Duodenal mucosa (tissue), 2 donors: ENCODE results near the gene CELA1.

Experiments
- H3K27ac ChIP-seq: one replicate; pipeline ENCODE4 v1.7.0; 2013; ENCODE audit warnings: low read depth, low read length
- H3K27me3 ChIP-seq, 2 donors: one replicate each; pipeline ENCODE4 v1.7.0; 2013; ENCODE audit warnings: low read length in 2 of 2, control low read depth in 1 of 2; ENCODE audit not compliant: insufficient read depth in 2 of 2, control insufficient read depth in 1 of 2
- H3K36me3 ChIP-seq, 2 donors: one replicate each; pipeline ENCODE4 v1.7.0; 2013; ENCODE audit warnings: low read length in 2 of 2, control low read depth in 1 of 2; ENCODE audit not compliant: insufficient read depth in 2 of 2, control insufficient read depth in 1 of 2
- H3K4me1 ChIP-seq, 2 donors: one replicate each; pipeline ENCODE4 v1.7.0; 2013; ENCODE audit warnings: low read length in 2 of 2, control low read depth in 1 of 2; ENCODE audit not compliant: insufficient read depth in 2 of 2, control insufficient read depth in 1 of 2
- H3K4me3 ChIP-seq, 2 donors: one replicate each; pipeline ENCODE4 v1.7.0; 2013; ENCODE audit warnings: low read length in 2 of 2, low read depth in 1 of 2
- H3K9ac ChIP-seq, 2 donors: one replicate each; pipeline ENCODE4 v1.7.0; 2013; ENCODE audit warnings: low read length in 2 of 2, low read depth in 1 of 2
- H3K9me3 ChIP-seq, 2 donors: one replicate each; pipeline ENCODE4 v1.7.0; 2013; ENCODE audit warnings: low read length in 2 of 2, control low read depth in 1 of 2; ENCODE audit not compliant: control insufficient read depth in 1 of 2

Gene CELA1

GRCh38 chr12:51374856-51375255, 28.4 kb upstream of the CELA1 start:
- Histone ChIP-seq H3K27me3 (no peaks in the 10 kb centered on the region), H3K27ac (no peak overlapping the region), H3K36me3 (peaks cover 19 to 40% of the 10 kb centered on the region in 2 donors), H3K9me3 (no peaks in the 10 kb centered on the region), H3K9ac (no peak overlapping the region), H3K4me1 (peaks cover 8 to 9% of the 10 kb centered on the region in 2 donors), H3K4me3 (no peak overlapping the region)

DNA sequence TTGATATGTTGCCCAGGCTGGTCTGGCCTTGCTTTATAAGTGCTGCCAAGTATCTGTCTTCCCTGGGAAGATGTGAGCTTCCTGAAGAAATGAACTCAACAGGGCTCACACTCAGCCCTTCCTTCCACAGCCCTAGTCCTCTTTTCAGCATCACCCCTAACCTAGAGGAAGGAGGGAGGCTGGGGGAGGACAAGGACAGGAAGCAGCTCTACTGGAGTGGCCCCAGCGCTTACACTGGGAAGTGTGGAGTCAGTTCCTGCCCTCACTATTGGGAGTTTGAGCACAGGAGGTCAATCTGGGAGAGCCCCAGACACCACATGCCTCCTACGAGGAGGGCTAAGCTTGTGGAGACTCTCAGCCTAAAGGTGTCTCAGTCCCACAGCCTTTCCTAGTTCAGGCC, 27.9 kb upstream of the CELA1 start:
- H3K4me1 ChIP-seq = peaks cover 13% of the 10 kb centered on the region in 2 donors
- H3K4me3 ChIP-seq = no peak overlapping the region
- H3K9me3 ChIP-seq = no peaks in the 10 kb centered on the region
- no peak overlapping the region for H3K27ac ChIP-seq
- no peaks in the 10 kb centered on the region for H3K27me3 ChIP-seq
- H3K36me3 ChIP-seq = peaks cover 14 to 35% of the 10 kb centered on the region in 2 donors
- no peak overlapping the region for H3K9ac ChIP-seq

GRCh38 chr12:51373187-51373586, 26.7 kb upstream of the CELA1 start:
- Histone ChIP-seq H3K4me1 (peaks cover 22% of the 10 kb centered on the region in 2 donors), H3K36me3 (peaks cover 8 to 28% of the 10 kb centered on the region in 2 donors), H3K27me3 (no peaks in the 10 kb centered on the region), H3K27ac (no peak overlapping the region), H3K4me3 (no peak overlapping the region), H3K9me3 (no peaks in the 10 kb centered on the region), H3K9ac (no peak overlapping the region)

- Histone ChIP-seq H3K27me3 (no peaks in the 10 kb centered on the region), H3K4me3 (no peak overlapping the region), H3K4me1 (peaks cover 22% of the 10 kb centered on the region in 2 donors), H3K9me3 (no peaks in the 10 kb centered on the region), H3K27ac (no peak overlapping the region), H3K9ac (no peak overlapping the region), H3K36me3 (peaks cover 8 to 23% of the 10 kb centered on the region in 2 donors)
Measured at GRCh38 chr12:51372021-51372420, 25.5 kb upstream of the CELA1 start.

- H3K27ac ChIP-seq = no peak overlapping the region
- peaks cover 8 to 17% of the 10 kb centered on the region in 2 donors for H3K36me3 ChIP-seq
- H3K4me3 ChIP-seq = no peak overlapping the region
- peaks cover 22% of the 10 kb centered on the region in 2 donors for H3K4me1 ChIP-seq
- no peaks in the 10 kb centered on the region for H3K27me3 ChIP-seq
- H3K9me3 ChIP-seq = no peaks in the 10 kb centered on the region
- no peak overlapping the region for H3K9ac ChIP-seq
Measured at GRCh38 chr12:51371295-51371953, 24.9 kb upstream of the CELA1 start.

- Histone ChIP-seq H3K36me3 (peaks cover 8 to 17% of the 10 kb centered on the region in 2 donors), H3K9ac (no peak overlapping the region), H3K27ac (no peak overlapping the region)
Measured at GRCh38 chr12:51370667-51371066, 24.2 kb upstream of the CELA1 start.

DNA sequence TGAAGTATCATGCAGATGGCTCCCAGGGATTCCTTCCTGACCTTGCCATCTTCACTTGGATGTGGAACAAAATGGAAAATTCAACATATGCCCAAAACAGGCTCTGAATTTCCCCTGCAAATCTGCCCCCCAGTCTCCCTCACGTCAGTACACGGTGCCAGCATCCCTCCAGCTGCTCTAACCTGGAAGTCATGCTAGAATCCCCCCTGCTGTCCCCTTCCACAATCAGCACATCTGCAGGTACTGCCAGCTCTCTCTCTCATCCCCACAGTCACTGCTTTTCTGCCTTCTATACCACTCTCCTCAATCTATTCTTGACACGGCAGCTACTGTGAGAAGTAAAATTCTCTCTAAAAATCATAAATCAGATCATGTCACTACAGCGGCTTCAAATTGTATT, 23.1 kb upstream of the CELA1 start:
- H3K36me3 ChIP-seq = peaks cover 6 to 14% of the 10 kb centered on the region in 2 donors
- H3K4me3 ChIP-seq = peak overlapping the region in 1 of 2 donors; percentile 45
- peaks cover 22% of the 10 kb centered on the region in 2 donors for H3K4me1 ChIP-seq
- no peak overlapping the region for H3K9ac ChIP-seq
- H3K27me3 ChIP-seq = no peaks in the 10 kb centered on the region
- H3K9me3 ChIP-seq = no peaks in the 10 kb centered on the region
- no peak overlapping the region for H3K27ac ChIP-seq

More at GRCh38 chr12:51370667-51371066, 24.2 kb upstream of the CELA1 start:
- H3K4me3 ChIP-seq = no peak overlapping the region
- H3K9me3 ChIP-seq = no peaks in the 10 kb centered on the region
- peaks cover 22% of the 10 kb centered on the region in 2 donors for H3K4me1 ChIP-seq
- H3K27me3 ChIP-seq = no peaks in the 10 kb centered on the region

DNA sequence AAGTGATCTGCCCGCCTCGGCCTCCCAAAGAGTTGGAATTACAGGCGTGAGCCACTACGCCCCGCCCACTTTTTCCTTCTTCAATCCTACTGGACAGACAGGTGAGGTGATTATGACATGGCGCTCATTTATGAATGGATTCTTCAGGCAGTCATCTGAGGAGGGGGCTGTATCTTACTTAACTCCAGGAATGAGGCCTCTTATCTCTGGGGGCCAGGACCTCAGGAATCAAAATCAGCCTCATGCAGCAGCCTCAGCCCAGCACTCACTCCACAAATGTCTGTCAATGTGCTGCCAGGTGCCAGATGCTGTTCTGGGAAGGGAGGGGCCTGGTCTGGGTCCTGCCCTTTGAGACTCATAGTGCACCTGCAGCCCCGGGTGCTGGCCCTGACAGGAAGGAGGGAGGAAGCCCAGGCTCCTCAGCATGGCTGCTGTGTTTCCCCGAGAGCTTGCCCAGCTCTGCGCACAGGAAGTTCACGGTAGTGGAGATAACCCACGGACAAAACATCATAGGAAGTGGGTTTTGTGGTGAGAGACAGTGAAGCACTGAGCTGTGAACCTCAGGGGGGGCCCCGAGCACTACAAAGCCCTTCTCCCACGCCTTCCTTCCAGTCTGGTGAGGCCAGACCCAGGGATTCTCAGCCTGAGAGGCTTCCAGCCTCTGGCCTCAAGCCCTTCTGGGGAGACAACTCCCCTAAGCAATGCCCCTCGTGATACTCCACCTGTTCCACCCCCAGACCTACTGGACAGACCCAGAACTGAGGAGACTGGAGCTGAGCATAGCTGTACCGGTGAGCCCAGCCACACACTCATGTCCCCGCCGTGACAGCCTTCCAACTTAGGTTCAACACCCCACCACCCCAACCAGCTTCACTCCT, 22.4 kb upstream of the CELA1 start:
- Histone ChIP-seq H3K4me3 (peak overlapping the region; percentile 35 to 45), H3K9ac (peak overlapping the region in 1 of 2 donors; percentile 21), H3K4me1 (peaks cover 28 to 29% of the 10 kb centered on the region in 2 donors), H3K27ac (peak overlapping the region; percentile 11), H3K36me3 (peaks cover 2 to 13% of the 10 kb centered on the region in 2 donors), H3K9me3 (no peaks in the 10 kb centered on the region), H3K27me3 (no peaks in the 10 kb centered on the region)

GRCh38 chr12:51365276-51365675, 18.8 kb upstream of the CELA1 start:
- no peak overlapping the region for H3K9ac ChIP-seq
- H3K4me3 ChIP-seq = no peak overlapping the region
- H3K27ac ChIP-seq = no peak overlapping the region
- no peaks in the 10 kb centered on the region for H3K27me3 ChIP-seq
- no peaks in the 10 kb centered on the region for H3K9me3 ChIP-seq
- peaks cover 23 to 25% of the 10 kb centered on the region in 2 donors for H3K4me1 ChIP-seq
- H3K36me3 ChIP-seq = peaks cover 0 to 21% of the 10 kb centered on the region in 2 donors

DNA sequence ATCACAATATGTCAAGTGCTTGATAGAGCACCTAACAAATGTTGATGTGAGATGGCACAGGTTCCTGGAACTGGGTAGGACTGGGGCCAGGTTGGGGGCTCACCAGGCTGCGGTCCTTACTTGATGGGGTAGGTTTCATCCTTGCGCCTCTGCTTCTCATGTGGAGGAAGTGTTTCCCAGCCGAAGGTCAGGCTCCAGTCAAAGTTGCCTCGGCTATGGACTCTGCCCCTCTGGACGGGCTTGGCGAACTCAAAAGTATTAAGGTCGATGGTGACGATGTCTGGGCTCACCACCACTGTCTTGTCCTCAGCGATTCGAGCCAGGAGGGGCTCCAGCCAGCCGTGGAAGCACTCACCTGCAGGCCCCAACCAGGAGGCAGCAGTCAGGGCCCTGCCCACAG, 17.5 kb upstream of the CELA1 start:
- Histone ChIP-seq H3K4me1 (peaks cover 14 to 15% of the 10 kb centered on the region in 2 donors), H3K27me3 (no peaks in the 10 kb centered on the region), H3K9me3 (no peaks in the 10 kb centered on the region), H3K4me3 (no peak overlapping the region), H3K36me3 (peaks cover 5 to 31% of the 10 kb centered on the region in 2 donors), H3K9ac (no peak overlapping the region), H3K27ac (no peak overlapping the region)
